OCI-LY3 (cell line): ENCODE data around the gene TCF4.

Experiments used
- CTCF ChIP-seq: fragments of 200-600, 300-600 bp; sonication (generic); IDR thresholded peaks from 2 replicates; pipeline ENCODE4 v1.5.1; 2014; ENCODE audit warnings: antibody characterized with exemption, low read length, low read depth
- EZH2phosphoT487 ChIP-seq: fragments of 200-600 bp; shearing (Covaris generic); IDR thresholded peaks from 2 replicates; pipeline ENCODE4 v1.6.1; 2018; ENCODE audit warnings: antibody characterized with exemption, mixed run types, low read depth

GRCh38 chr18:55517055-55517454 lies 70.9 kb downstream of the TCF4 start:
- TF ChIP-seq CTCF = no peak
- no peak for TF ChIP-seq EZH2phosphoT487
